ENCODE measurements around the gene BPI.
"Not testable (repeated sequence)": the region's sequence is repeated elsewhere in the genome, so short reads cannot be mapped to it uniquely, and the experiment has no call there.

BPI gene

GRCh38 chr20:38305541-38305940 lies 1.6 kb downstream of the BPI start:
- DNase-seq: no peak

DNA sequence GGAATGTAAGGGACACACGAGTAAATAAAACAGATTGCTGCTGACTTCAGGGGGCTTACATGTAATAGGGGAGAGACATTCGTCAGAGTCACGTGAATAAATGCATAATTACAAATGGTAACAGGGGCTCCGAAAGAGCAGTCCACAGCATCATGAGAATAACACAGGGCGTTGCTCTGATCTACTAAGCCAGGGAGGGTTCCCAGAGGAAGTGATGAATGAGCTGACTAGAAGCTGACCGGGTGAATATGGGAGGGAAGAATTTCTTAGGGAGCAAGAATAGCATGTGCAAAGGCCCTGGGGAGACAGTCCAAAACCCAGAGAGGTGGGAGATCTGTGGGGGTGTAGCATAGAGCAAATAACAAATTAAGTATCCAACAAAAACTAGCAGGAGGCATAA lies 2.4 kb downstream of the BPI start:
- DNase-seq: no peak

DNA sequence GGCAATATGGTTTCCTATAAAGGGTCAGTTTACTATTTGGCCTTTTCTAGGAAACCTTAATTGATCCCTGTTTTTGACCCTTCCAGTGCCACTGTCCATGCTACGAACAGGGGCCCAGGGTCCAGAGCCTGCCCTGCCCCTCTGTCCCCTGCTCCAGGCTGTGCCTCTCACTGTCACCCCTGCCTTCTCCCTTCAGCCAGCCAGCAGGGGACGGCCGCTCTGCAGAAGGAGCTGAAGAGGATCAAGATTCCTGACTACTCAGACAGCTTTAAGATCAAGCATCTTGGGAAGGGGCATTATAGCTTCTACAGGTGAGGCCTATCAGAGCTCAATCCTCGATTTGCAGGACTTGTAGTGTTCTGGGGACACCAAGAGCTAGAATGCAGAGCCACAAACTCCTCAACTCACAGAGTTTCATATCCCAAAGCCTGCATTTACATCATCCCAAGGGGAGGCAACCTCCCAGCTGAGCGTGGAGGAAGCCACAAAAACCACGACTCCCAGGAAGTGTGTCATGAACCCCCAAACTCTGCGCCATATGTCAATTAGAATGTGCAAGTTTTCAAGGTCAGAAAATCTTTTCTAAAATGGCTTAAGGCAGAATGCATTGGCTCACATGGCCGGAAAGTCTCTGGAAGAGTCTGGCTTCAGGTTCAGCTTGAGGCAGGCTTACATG lies 3.6 kb downstream of the BPI start:
- DNase-seq: no peak

DNA sequence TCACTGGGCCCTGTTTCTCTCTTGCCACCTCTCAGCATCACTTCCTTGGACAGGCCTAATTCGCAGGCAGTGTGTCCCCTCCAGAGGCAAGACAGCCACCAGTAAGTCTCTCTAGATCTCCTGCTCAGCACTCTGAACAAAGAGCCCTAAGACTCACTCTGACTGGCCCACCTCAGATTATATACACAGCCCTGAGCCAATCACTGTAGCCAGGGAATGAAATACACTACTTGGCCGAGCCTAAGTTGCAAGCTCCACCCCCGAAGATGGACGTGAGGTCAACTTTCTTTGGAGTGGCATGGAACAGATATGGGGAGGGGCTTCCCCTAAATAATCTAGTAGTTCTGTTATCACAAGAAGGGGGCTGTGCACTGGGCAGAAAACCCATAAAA lies 4.1 kb downstream of the BPI start:
- DNase-seq: no peak

GRCh38 chr20:38308447-38308846 lies 4.5 kb downstream of the BPI start:
- no peak for DNase-seq

- DNase-seq: no peak
Observed at GRCh38 chr20:38311091-38311490, 7.1 kb downstream of the BPI start.

- DNase-seq: no peak
Observed at GRCh38 chr20:38311491-38311890, 7.5 kb downstream of the BPI start.

DNA sequence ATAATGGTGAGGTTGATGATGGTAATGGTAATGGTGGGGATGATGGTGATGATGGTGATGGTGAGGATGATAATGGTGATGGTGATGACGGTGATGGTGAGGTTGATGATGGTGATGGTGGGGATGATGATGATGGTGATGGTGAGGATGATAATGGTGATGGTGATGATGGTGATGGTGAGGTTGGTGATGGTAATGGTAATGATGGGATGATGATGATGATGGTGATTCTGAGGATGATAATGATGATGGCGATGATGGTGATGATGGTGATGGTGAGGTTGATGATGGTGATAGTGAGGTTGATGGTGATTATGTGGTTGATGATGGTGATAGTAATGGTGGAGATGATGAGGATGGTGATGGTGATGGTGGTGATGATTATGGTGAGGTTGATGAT lies 9.7 kb downstream of the BPI start:
- DNase-seq: no peak

DNA sequence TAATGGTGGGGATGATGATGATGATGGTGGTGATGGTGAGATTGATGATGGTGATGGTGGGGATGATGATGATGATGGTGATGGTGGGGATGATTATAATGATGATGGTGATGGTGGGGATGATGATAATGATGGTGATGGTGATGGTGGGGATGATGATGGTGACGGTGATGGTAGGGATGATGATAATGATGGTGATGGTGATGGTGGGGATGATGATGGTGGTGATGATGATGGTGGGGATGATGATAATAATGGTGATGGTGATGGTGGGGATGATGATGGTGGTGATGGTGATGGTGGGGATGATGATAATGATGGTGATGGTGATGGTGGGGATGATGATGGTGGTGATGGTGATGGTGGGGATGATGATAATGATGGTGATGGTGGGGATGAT lies 10.4 kb downstream of the BPI start:
- DNase-seq: not testable (repeated sequence)

DNA sequence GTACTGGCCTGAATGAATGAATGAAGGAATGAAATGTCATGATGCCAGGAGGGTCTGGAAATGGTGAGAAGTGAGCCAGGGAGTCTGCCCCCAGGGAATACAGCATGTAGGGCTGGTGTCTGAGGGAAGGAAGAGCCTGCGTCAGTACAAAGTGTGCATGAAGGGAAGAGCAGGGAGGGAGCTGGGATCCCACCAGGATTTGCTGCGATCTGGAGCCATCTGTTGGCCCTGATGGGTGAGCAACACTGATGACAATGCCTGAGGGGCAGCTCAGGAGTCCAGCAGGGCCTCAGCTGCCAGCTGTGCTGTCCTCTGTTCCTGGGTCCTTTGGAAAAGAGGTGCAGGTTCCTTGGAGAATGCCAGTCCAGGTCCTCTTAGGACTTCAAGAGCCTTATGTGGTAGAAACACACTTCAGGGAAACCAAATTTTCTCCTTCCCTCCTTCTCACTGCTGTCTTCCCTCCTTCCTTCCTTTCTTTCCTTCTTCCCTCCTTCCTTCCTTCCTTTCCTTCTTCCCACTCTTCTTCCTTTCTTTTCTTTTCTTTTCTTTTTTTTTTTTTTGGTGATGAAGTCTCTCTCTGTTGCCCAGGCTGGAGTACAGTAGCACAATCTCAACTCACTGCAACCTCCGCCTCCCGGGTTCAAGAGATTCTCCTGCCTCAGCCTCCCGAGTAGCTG lies 11.5 kb downstream of the BPI start:
- no peak for DNase-seq

GRCh38 chr20:38316341-38316740 lies 12.4 kb downstream of the BPI start:
- DNase-seq: no peak

DNA sequence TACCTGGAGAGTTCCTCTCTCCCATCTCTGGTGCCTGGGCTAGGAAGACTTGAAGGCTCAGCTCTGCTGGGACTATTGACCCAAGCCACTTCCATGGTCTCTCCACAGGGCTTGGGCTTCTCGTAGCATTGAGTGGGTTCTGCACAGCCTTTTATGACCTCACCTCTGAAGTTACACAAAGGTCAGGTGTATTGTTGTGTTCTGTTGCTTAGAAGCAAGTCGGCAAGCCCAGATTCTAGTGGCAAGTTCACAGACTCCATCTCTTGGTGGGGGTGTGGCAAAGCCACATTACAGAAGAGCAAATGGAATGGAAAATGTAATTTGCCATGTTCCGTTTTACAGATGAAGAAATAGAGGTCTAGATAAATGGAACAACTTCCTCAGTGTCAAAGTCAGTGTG lies 13.5 kb downstream of the BPI start:
- no peak for DNase-seq

GRCh38 chr20:38320221-38320620 lies 16.3 kb downstream of the BPI start:
- no peak for DNase-seq

- DNase-seq: no peak
Observed at GRCh38 chr20:38321959-38322598, 18.1 kb downstream of the BPI start.

- no peak for DNase-seq
Observed at GRCh38 chr20:38324159-38324558, 20.2 kb downstream of the BPI start.

DNA sequence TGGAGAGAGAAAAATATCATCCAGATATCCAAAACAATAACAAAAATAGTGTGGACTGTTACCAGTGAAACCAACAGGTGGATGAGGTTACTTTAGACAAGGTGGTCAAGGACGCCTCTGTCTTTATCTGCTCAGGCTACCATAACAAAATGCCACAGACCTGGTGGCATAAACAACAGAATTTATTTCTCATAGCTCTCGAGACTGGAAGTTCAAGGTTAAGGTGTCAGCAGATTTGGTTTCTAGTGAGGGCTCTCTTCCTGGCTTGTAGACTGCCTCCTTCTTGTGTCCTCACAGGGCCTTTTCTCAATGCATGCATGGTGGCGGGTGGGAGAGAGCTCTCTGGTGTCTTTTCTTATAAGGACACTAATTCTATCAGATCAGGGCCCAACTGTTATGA lies 21.2 kb downstream of the BPI start:
- DNase-seq: no peak

DNA sequence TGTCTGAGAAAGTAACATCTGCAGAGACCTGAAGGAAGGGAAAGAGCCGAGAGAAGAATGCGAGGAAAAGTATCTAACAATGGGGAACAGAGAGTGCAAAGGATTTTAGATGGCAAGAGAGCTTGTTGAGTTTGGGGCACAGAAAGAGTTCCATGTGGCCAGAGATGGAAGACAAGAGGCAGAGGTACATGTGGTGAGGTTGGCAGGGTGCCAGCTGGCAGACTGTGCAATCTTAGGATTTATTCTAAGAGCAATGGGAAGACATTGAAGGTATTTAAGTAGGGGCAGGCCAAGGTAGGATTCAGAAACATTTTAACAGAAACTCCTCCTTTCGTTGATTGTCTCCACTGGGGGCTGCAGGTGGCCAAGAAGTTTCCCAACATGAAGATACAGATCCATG lies 21.9 kb downstream of the BPI start:
- no peak for DNase-seq

GRCh38 chr20:38326309-38326708 lies 22.4 kb downstream of the BPI start:
- DNase-seq: no peak

DNA sequence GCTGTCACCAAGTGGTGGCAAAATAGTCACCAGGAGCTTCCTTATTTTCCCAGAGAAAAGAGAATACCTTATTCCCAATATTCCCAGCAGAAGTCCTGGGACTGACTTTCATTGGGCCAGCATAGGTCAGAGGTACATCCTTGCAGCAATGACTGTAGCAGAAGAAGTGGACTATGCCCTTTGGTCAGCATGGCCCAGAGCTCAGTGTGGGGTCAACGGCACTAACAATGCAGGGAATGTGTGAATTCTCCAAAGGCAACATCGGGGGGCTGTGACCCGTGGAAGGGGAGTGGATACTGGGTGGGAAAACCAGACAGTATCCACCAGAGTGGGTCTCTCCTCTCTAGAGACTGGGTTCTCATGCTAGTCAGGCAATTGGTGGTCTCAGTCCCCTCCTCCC lies 26.7 kb downstream of the BPI start:
- no peak for DNase-seq

- DNase-seq: no peak
Observed at GRCh38 chr20:38331245-38331644, 27.3 kb downstream of the BPI start.

DNA sequence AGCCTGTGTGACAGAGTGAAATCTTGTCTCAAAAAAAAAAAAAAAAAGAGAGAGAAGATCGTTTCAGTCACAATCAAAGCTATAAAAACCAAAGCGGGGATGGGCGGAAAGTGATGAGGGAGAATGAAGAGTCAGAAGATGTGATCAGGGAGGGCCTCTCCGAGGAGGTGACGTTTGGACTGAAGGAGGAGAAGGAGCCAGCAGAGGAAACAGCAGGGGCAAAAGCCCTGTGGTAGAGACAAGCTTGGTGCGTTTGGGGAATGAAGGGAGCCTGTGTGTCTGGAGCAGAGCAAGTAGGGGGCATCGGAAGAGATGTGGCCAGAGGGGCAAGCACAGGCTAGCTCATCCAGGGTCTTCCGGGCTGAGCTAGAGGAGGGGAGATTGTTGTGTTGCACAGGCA lies 27.9 kb downstream of the BPI start:
- DNase-seq: no peak

GRCh38 chr20:38334016-38334415 lies 30.1 kb downstream of the BPI start:
- DNase-seq: no peak

GRCh38 chr20:38336726-38337125 lies 32.8 kb downstream of the BPI start:
- no peak for DNase-seq

DNA sequence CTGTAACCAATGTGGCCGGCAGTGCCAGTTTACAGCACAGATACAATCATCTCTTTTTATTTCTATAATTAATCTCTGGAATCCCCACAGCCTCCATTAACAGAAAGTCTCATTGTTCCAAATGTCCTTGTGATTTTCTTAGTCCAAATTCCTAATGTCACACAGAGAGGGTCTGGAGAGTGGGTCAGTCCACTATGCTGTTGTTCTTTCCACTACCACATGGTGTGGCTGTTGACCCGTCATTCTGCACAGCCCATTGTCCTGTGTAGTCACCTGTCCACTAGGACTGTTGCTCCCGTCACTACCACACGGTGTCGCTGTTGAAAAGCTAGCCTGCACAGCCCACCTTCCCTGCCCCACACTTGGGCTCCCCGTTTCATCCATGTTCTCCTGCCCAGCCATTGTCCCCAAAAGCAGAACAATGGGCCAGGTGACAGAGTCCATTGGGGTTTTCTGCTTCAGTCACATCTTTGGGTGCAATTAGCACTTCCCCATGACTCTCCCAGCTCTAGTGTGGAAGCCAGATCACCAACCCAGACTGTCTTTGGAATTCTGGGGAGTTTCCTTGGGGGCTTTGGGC lies 33.7 kb downstream of the BPI start:
- DNase-seq: no peak
